Endothelial cell of umbilical vein (primary cell): ENCODE data around the gene GFPT2. TPM values are rescaled to one million over a fixed set of nuclear protein-coding genes. Genes with fewer than 3 reads are reported as not detected.

Source experiments
- BruUV-seq: library from RNA; stranded (reverse); fragments of 400-500 nt; replicated peaks from 2 replicates; lab custom pipeline; 2021; lab: Mats Ljungman, UMichigan
- CTCF ChIA-PET: fragments of 300-600, 350-600 bp; sonication (Branson Sonifier 250); formaldehyde crosslinking; loops from one replicate; lab custom pipeline; 2021; ENCODE audit warnings: antibody characterized with exemption, inconsistent platforms; lab: Charles Lee
- POLR2A ChIA-PET: fragments of 300-600, 350-600 bp; sonication (Branson Sonifier 250); formaldehyde crosslinking; loops from one replicate; lab custom pipeline; 2021; ENCODE audit warnings: antibody characterized with exemption, inconsistent platforms; lab: Charles Lee
- DNase-seq: peaks from one replicate; pipeline ENCODE4 v3.0.0-alpha.2; 2011; ENCODE audit warnings: low read depth, low spot score
- FAIRE-seq: peaks from 2 replicates; lab custom pipeline; 2011; peaks lifted over from hg19 to GRCh38; lab: Jason Lieb, UNC
- H2AFZ ChIP-seq: 2 replicates; pipeline ENCODE4 v1.6.0; 2012; ENCODE audit warnings: low read depth, low read length, control low read depth, inconsistent platforms
- H3K27ac ChIP-seq: 2 replicates; pipeline ENCODE4 v1.5.1; 2011; ENCODE audit warnings: low read depth, mild to moderate bottlenecking, control low read depth, low read length, moderate library complexity; ENCODE audit not compliant: insufficient read depth
- H3K27me3 ChIP-seq, 2 experiments: 2 replicates each; pipeline versions ENCODE4 v1.6.0 to v1.6.1; 2011; ENCODE audit warnings: low read length in 2 of 2, mixed read lengths in 1 of 2; ENCODE audit not compliant: control insufficient read depth in 2 of 2, insufficient read depth in 2 of 2
- H3K36me3 ChIP-seq, 2 experiments: 2 replicates in 1 of 2; 3 replicates in 1 of 2; pipeline ENCODE4 v1.5.1; 2011; ENCODE audit warnings: low read length in 2 of 2, mild to moderate bottlenecking in 1 of 2, moderate library complexity in 1 of 2; ENCODE audit not compliant: control insufficient read depth in 2 of 2, insufficient read depth in 2 of 2; ENCODE audit errors: extremely low read depth in 1 of 2
- H3K4me1 ChIP-seq: 3 replicates; pipeline ENCODE4 v1.5.1; 2011; ENCODE audit warnings: mild to moderate bottlenecking, low read length; ENCODE audit not compliant: control insufficient read depth, insufficient read depth; ENCODE audit errors: extremely low read depth
- H3K4me2 ChIP-seq: 2 replicates; pipeline ENCODE4 v1.6.1; 2011; ENCODE audit warnings: low read length, control low read depth, mixed read lengths; ENCODE audit not compliant: insufficient read depth
- H3K4me3 ChIP-seq, 3 experiments: fragments of 200-600 bp in 1 of 3; sonication (generic), shearing (Covaris generic) in 1 of 3; replicated peaks in 1 of 3; 2 replicates each; pipeline ENCODE4 v1.5.1; 2011 to 2016; ENCODE audit warnings: control low read depth in 3 of 3, low read length in 3 of 3, mild to moderate bottlenecking in 2 of 3, inconsistent platforms in 1 of 3, low read depth in 1 of 3, moderate library complexity in 1 of 3; ENCODE audit not compliant: insufficient read depth in 1 of 3
- H3K79me2 ChIP-seq: 2 replicates; pipeline ENCODE4 v1.6.0; 2012; ENCODE audit warnings: low read length, inconsistent platforms; ENCODE audit not compliant: control insufficient read depth, insufficient read depth
- H3K9ac ChIP-seq: replicated peaks from 2 replicates; pipeline ENCODE3; 2011; ENCODE audit warnings: low read length, control low read depth; ENCODE audit not compliant: insufficient read depth; ENCODE audit errors: extremely low read depth
- H3K9me1 ChIP-seq: replicated peaks from 3 replicates; pipeline ENCODE4 v1.6.0; 2011; ENCODE audit warnings: mild to moderate bottlenecking, low read length; ENCODE audit not compliant: control insufficient read depth, insufficient read depth; ENCODE audit errors: extremely low read depth
- H3K9me3 ChIP-seq: replicated peaks from 2 replicates; pipeline ENCODE4 v1.5.1; 2012; ENCODE audit warnings: low read length, inconsistent platforms; ENCODE audit not compliant: control insufficient read depth, insufficient read depth
- H4K20me1 ChIP-seq: replicated peaks from 2 replicates; pipeline ENCODE3; 2011; ENCODE audit warnings: mild to moderate bottlenecking, low read length; ENCODE audit not compliant: control insufficient read depth, insufficient read depth; ENCODE audit errors: extremely low read depth
- EZH2 ChIP-seq: IDR thresholded peaks from 2 replicates; pipeline ENCODE4 v1.6.1; 2012; ENCODE audit warnings: borderline replicate concordance, low read depth, mild to moderate bottlenecking, moderate library complexity, low read length, inconsistent platforms; ENCODE audit not compliant: severe bottlenecking
- FOS ChIP-seq: IDR thresholded peaks from 2 replicates; pipeline ENCODE4 v1.6.1; 2011; ENCODE audit warnings: mild to moderate bottlenecking, low read length, moderate library complexity, borderline replicate concordance; ENCODE audit not compliant: insufficient read depth
- GATA2 ChIP-seq: IDR thresholded peaks from 2 replicates; pipeline ENCODE4 v1.7.0; 2011; ENCODE audit warnings: low read depth, mild to moderate bottlenecking, moderate library complexity, mixed read lengths, low read length; ENCODE audit not compliant: insufficient read length, insufficient read depth
- JUN ChIP-seq: IDR thresholded peaks from 2 replicates; pipeline ENCODE4 v1.6.1; 2011; ENCODE audit warnings: borderline replicate concordance, low read depth; ENCODE audit not compliant: insufficient read length, insufficient read depth
- MYC ChIP-seq: IDR thresholded peaks from one replicate; pipeline ENCODE4 v1.6.1; 2011; ENCODE audit warnings: mild to moderate bottlenecking, low read depth, low read length
- POLR2A ChIP-seq: IDR thresholded peaks from 2 replicates; pipeline ENCODE4 v1.6.1; 2012; ENCODE audit warnings: low read depth, mild to moderate bottlenecking, control low read depth, low read length
- POLR2AphosphoS5 ChIP-seq: IDR thresholded peaks from 2 replicates; pipeline ENCODE4 v1.6.1; 2012; ENCODE audit warnings: low read depth, mild to moderate bottlenecking, control low read depth, low read length, moderate library complexity; ENCODE audit not compliant: insufficient read depth
- dilution Hi-C: fragments of 300-500 bp; cut with MboI; formaldehyde crosslinking; loops from one replicate; pipeline ENCODE4 v1.15.0; 2019; ENCODE audit warnings: low sequenced_read_pairs; ENCODE audit not compliant: extremely low pct_ligation_motif_present
- intact Hi-C: fragments of 100-400 bp; cut with micrococcal nuclease; formaldehyde crosslinking; loops from one replicate; pipeline ENCODE4 v1.10.0; 2022
- polyA plus RNA-seq, 4 experiments: library from polyadenylated mRNA; depleted of rRNA in 3 of 4; stranded (reverse) in 3 of 4; unstranded in 1 of 4; fragments of >200 nt; gene quantifications; 2 replicates each; pipeline versions ENCODE4 v1.2.1 to v1.2.3, GENCODE V29; 2011 to 2012; ENCODE audit warnings: missing spikeins in 1 of 4
- total RNA-seq: library from RNA; stranded (reverse); gene quantifications from 2 replicates; pipeline ENCODE4 v1.2.3, GENCODE V29; 2021
- TF ChIP-seq, protein P1 (sequence below): IDR thresholded peaks from 2 replicates; pipeline ENCODE4 v1.6.1; 2011; ENCODE audit not compliant: insufficient read depth, insufficient read length
- TF ChIP-seq, protein P2 (sequence below), 2 donors: IDR thresholded peaks; 1 replicate in 1 of 2; 2 replicates in 1 of 2; pipeline ENCODE4 v1.5.1; 2011; ENCODE audit warnings: low read length in 2 of 2, mild to moderate bottlenecking in 2 of 2, moderate library complexity in 2 of 2, control low read depth in 1 of 2, inconsistent platforms in 1 of 2, low read depth in 1 of 2; ENCODE audit not compliant: insufficient read depth in 1 of 2; ENCODE audit errors: extremely low read depth in 1 of 2

GFPT2 gene
- total and polyA plus RNA-seq, 2 donors (not counting 3 experiments of a cell fraction or from before 2014, with no cell fraction given), result 4.3 to 4.5 TPM

DNA sequence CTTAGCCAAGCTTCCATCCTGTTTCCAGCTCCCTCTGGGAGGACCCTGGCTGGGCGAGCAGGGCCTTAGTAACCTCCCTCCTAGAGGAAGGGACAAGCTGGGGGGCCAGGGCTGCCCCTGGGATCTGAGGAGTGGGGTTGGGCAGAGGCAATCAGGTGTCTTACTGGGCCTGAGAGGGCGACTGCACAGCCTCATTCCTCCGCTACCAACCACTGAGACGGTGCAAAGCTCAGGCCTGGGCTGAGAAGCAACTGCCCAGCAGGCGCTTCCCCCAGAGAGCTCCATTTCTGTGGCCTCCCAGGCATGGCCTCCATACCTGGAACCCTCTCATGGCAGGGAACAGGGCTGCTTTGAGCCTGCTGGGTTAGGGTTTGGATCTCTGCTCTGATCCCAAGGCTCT lies 18.8 kb upstream of the GFPT2 start:
- no peaks in the 10 kb centered on the region for H3K9me1 ChIP-seq
- H3K79me2 ChIP-seq, result no peaks in the 10 kb centered on the region
- no peaks in the 10 kb centered on the region for H3K27me3 ChIP-seq
- no peak overlapping the region for H2AFZ ChIP-seq
- CTCF ChIA-PET, result interaction anchor here (2.0 kb wide), 1 partner anchor 43 kb away, joined by 9 read pairs; no protein-coding TSS in a partner anchor
- no peak for TF ChIP-seq JUN
- TF ChIP-seq POLR2AphosphoS5, result no peak
- no peak for TF ChIP-seq POLR2A
- no peak for TF ChIP-seq EZH2
- dilution Hi-C loops, result no loop called here
- intact Hi-C loops, result no loop called here
- H3K4me1 ChIP-seq, result no peaks in the 10 kb centered on the region
- POLR2A ChIA-PET, result no interaction called here
- H3K4me2 ChIP-seq, result no peak overlapping the region
- FAIRE-seq, result no peak
- H3K36me3 ChIP-seq, result no peaks in the 10 kb centered on the region
- no peak for DNase-seq
- H3K9ac ChIP-seq, result no peak overlapping the region
- H4K20me1 ChIP-seq, result no peaks in the 10 kb centered on the region
- H3K9me3 ChIP-seq, result no peaks in the 10 kb centered on the region
- no peak overlapping the region for H3K27ac ChIP-seq
- H3K4me3 ChIP-seq, result no peak overlapping the region
- no TSS peak for BruUV-seq

DNA sequence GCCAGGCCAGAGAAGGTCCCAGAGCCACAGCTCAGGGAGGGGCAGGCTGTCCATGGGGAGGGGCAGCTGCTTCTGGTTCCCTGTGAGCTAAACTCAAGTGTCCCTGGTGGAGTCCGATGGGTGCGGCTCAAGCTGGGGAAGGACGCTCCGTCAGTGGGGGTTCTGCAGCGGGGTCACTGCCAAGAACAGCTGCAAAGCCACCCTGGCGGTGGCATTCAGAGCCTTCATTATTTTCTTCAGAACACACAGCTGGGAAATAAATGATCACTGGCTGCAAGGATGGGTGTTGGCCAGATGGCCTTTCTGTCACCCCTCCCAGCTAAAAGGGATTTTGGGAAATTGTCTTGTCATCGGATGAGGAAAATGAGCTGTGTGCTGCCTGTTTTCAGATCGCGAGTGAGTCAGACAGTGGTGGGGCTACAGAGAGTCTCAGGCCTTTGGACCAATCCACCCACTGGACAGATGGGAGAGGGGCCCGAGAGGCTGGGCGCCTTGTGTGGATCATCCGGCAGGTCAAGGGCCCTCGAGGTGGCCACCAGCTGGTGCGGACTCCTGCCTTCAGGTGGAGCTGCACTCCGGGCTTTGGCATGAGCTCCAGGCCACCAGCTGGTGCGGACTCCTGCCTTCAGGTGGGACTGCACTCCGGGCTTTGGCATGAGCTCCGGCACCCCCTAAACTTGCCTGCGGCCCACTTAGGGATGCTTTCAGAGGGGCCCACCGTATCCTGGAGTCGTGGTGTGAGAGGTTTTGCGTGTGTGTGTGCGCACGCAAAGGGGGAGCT lies 17.9 kb upstream of the GFPT2 start:
- FAIRE-seq (no peak), DNase-seq (no peak)
- no peaks in the 10 kb centered on the region for H3K79me2 ChIP-seq
- no peak overlapping the region for H3K4me2 ChIP-seq
- no peaks in the 10 kb centered on the region for H3K27me3 ChIP-seq
- H3K9me3 ChIP-seq, result no peaks in the 10 kb centered on the region
- H3K4me1 ChIP-seq, result no peaks in the 10 kb centered on the region
- H3K36me3 ChIP-seq, result no peaks in the 10 kb centered on the region
- CTCF ChIA-PET, result interaction anchor here (2.0 kb wide), 1 partner anchor 42 kb away, joined by 9 read pairs; no protein-coding TSS in a partner anchor
- POLR2A ChIA-PET, result no interaction called here
- H3K9ac ChIP-seq, result no peak overlapping the region
- no peaks in the 10 kb centered on the region for H4K20me1 ChIP-seq
- intact Hi-C loops, result no loop called here
- H3K9me1 ChIP-seq, result no peaks in the 10 kb centered on the region
- BruUV-seq, result no TSS peak
- TF ChIP-seq GATA2 (no peak), EZH2 (no peak), POLR2AphosphoS5 (no peak), JUN (no peak), FOS (no peak), MYC (no peak), POLR2A (no peak)
- TF ChIP-seq, protein P1, sequence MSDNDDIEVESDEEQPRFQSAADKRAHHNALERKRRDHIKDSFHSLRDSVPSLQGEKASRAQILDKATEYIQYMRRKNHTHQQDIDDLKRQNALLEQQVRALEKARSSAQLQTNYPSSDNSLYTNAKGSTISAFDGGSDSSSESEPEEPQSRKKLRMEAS, result no peak
- TF ChIP-seq, protein P2, sequence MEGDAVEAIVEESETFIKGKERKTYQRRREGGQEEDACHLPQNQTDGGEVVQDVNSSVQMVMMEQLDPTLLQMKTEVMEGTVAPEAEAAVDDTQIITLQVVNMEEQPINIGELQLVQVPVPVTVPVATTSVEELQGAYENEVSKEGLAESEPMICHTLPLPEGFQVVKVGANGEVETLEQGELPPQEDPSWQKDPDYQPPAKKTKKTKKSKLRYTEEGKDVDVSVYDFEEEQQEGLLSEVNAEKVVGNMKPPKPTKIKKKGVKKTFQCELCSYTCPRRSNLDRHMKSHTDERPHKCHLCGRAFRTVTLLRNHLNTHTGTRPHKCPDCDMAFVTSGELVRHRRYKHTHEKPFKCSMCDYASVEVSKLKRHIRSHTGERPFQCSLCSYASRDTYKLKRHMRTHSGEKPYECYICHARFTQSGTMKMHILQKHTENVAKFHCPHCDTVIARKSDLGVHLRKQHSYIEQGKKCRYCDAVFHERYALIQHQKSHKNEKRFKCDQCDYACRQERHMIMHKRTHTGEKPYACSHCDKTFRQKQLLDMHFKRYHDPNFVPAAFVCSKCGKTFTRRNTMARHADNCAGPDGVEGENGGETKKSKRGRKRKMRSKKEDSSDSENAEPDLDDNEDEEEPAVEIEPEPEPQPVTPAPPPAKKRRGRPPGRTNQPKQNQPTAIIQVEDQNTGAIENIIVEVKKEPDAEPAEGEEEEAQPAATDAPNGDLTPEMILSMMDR (IDR thresholded peaks at IDR 0.05; ENCODE audit: extremely low read depth in 1 of 2, insufficient read depth in 1 of 2, low read depth in 1 of 2, low read length in 2 of 2), result no peak
- dilution Hi-C loops, result no loop called here
- H3K27ac ChIP-seq, result no peak overlapping the region
- no peak overlapping the region for H3K4me3 ChIP-seq
- no peak overlapping the region for H2AFZ ChIP-seq
